Fibroblast of the aortic adventitia (primary cell): ENCODE measurements around the gene SLAMF8. TPM values are rescaled to one million over a fixed set of nuclear protein-coding genes. Genes with fewer than 3 reads are reported as not detected.
A peak's percentile ranks its signal among the peaks of the same experiment; 100 is the strongest.

Experiments used
- DNase-seq: peaks from one replicate; pipeline ENCODE4 v3.0.0-alpha.2; 2010; ENCODE audit warnings: low read depth
- H3K4me3 ChIP-seq: 2 replicates; pipeline ENCODE4 v1.5.1; 2011; ENCODE audit warnings: low read depth, mild to moderate bottlenecking, control low read depth, low read length, moderate library complexity
- CTCF ChIP-seq: IDR thresholded peaks from 2 replicates; pipeline ENCODE4 v1.5.1; 2011; ENCODE audit warnings: mild to moderate bottlenecking, low read length, control low read depth, inconsistent platforms; ENCODE audit not compliant: insufficient read depth
- total RNA-seq: library from RNA; depleted of rRNA; stranded (reverse); fragments of >200 nt; gene quantifications from 2 replicates; pipeline ENCODE4 v1.2.3, GENCODE V29; 2012; ENCODE audit warnings: low replicate concordance

The SLAMF8 gene
- total RNA-seq, 1 donor = not detected

- no peak for TF ChIP-seq CTCF
- no peak for DNase-seq
- no peak overlapping the region for H3K4me3 ChIP-seq
These were observed 16.8 kb downstream of the SLAMF8 start for GRCh38 chr1:159843459-159843858.

- no peak for TF ChIP-seq CTCF
- no peak for DNase-seq
- no peak overlapping the region for H3K4me3 ChIP-seq
These were observed 19.3 kb downstream of the SLAMF8 start for GRCh38 chr1:159845751-159846629.

GRCh38 chr1:159847231-159847630 lies 20.6 kb downstream of the SLAMF8 start:
- TF ChIP-seq CTCF = no peak
- H3K4me3 ChIP-seq = no peak overlapping the region
- DNase-seq = no peak

GRCh38 chr1:159848326-159848725 lies 21.7 kb downstream of the SLAMF8 start:
- no peak for TF ChIP-seq CTCF
- no peak overlapping the region for H3K4me3 ChIP-seq

GRCh38 chr1:159849626-159850366 lies 23.1 kb downstream of the SLAMF8 start:
- DNase-seq = peak; percentile 28
- no peak overlapping the region for H3K4me3 ChIP-seq
- no peak for TF ChIP-seq CTCF

More at GRCh38 chr1:159848326-159848725, 21.7 kb downstream of the SLAMF8 start:
- no peak for DNase-seq

GRCh38 chr1:159851407-159851806 lies 24.7 kb downstream of the SLAMF8 start:
- no peak overlapping the region for H3K4me3 ChIP-seq
- TF ChIP-seq CTCF = no peak
- DNase-seq = no peak
